Loucy (cell line): Measurements from ENCODE around the gene MAB21L3.

Experiments used
- EZH2phosphoT487 ChIP-seq: fragments of 200-600 bp; IDR thresholded peaks from 2 replicates; pipeline ENCODE4 v1.6.1; 2018; ENCODE audit warnings: antibody characterized with exemption, mild to moderate bottlenecking, moderate library complexity, borderline replicate concordance
- TF ChIP-seq, protein P1 (sequence below): fragments of 200-600 bp; sonication (generic); conservative IDR thresholded peaks from 2 replicates; pipeline ENCODE4 v1.5.1; 2014; ENCODE audit warnings: mild to moderate bottlenecking, antibody characterized with exemption, low read length

DNA sequence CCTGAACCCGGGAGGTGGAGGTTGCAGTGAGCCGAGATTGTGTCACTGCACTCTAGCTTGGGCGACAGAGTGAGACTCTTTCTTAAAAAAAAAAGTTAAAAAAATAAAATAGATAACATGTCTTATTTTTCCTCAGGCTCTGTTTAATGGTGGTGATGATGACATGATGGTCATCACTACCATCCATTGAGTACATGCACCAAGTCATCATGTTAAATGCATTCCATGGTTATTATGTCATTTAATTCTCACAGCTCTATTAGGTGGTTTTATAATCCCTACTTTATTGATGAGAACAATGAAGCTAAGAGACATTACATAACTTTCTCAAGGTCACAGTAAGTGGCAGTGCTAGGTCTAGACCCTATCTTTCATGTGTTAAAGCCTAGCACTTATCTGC, 34.4 kb upstream of the MAB21L3 start:
- TF ChIP-seq, protein P1, sequence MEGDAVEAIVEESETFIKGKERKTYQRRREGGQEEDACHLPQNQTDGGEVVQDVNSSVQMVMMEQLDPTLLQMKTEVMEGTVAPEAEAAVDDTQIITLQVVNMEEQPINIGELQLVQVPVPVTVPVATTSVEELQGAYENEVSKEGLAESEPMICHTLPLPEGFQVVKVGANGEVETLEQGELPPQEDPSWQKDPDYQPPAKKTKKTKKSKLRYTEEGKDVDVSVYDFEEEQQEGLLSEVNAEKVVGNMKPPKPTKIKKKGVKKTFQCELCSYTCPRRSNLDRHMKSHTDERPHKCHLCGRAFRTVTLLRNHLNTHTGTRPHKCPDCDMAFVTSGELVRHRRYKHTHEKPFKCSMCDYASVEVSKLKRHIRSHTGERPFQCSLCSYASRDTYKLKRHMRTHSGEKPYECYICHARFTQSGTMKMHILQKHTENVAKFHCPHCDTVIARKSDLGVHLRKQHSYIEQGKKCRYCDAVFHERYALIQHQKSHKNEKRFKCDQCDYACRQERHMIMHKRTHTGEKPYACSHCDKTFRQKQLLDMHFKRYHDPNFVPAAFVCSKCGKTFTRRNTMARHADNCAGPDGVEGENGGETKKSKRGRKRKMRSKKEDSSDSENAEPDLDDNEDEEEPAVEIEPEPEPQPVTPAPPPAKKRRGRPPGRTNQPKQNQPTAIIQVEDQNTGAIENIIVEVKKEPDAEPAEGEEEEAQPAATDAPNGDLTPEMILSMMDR = no peak
- TF ChIP-seq EZH2phosphoT487 = no peak
